GM13976 (cell line): ENCODE data around the gene MAPKAPK2.

ENCODE experiments used
- DNase-seq: peaks from one replicate; pipeline ENCODE4 v3.0.0; 2012; ENCODE audit warnings: low spot score
- in situ Hi-C: fragments of 300-500 bp; cut with MboI; formaldehyde crosslinking; loops from one replicate; pipeline ENCODE4 v1.12.0; 2022; ENCODE audit warnings: low sequenced_read_pairs, mixed read lengths, inconsistent platforms; ENCODE audit not compliant: unreplicated experiment
- TF ChIP-seq, protein P1 (sequence below): IDR thresholded peaks from 2 replicates; pipeline ENCODE4 v1.5.1; 2012; ENCODE audit warnings: borderline replicate concordance, mild to moderate bottlenecking; ENCODE audit not compliant: insufficient read depth; ENCODE audit errors: extremely low read depth, missing control alignments, control extremely low read depth

MAPKAPK2 gene

DNA sequence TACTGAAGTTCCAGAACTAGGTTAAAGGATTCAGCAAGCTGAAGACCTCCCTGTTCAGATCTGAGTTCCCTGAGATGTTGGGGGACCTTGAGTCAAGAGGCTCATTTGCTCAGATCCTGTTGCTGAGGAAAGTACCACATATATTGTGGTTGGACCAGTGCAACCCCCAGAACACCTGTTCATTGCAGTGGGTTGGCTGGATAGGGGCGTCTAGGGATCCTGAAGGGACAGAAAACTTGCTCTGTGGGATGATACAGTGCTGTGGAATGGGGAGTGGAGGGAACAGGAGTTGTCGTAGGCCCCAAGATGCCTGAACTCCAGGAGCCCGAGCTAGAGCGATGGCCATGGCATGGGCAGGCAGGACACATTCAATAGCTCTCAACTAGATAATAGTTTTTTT lies 24.6 kb upstream of the MAPKAPK2 start:
- in situ Hi-C loops, result no loop called here
- DNase-seq, result no peak
- TF ChIP-seq, protein P1, sequence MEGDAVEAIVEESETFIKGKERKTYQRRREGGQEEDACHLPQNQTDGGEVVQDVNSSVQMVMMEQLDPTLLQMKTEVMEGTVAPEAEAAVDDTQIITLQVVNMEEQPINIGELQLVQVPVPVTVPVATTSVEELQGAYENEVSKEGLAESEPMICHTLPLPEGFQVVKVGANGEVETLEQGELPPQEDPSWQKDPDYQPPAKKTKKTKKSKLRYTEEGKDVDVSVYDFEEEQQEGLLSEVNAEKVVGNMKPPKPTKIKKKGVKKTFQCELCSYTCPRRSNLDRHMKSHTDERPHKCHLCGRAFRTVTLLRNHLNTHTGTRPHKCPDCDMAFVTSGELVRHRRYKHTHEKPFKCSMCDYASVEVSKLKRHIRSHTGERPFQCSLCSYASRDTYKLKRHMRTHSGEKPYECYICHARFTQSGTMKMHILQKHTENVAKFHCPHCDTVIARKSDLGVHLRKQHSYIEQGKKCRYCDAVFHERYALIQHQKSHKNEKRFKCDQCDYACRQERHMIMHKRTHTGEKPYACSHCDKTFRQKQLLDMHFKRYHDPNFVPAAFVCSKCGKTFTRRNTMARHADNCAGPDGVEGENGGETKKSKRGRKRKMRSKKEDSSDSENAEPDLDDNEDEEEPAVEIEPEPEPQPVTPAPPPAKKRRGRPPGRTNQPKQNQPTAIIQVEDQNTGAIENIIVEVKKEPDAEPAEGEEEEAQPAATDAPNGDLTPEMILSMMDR, result no peak

DNA sequence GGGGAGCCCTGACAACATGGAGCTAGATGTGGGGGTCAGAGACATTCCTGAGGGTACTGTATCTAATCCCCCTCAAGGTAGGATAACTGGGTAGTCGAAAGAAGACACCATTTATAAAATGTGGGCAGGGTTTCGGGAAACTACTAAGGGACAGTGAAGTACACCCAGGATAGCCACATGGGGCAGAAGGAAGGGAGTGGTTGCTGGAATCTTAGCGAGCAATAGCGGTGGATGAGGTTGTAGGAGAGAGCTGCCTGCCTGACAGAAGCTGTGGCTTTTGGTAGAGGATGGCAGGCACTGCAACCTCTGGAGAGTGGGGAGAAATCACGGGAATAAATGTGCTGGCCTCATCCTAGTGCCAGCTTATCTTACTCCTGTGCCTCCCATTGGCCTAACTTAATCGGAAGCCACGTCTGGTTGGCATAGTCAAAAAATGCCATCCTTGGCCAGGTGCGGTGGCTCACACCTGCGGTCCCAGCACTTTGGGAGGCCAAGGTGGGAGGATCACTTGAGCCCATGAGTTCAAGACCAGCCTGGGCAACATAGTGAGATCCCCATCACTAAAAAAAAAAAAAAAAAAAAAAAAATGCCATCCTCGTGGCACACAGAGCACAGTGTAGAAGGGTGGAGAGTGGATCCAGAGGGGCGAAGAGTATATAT lies 23.4 kb upstream of the MAPKAPK2 start:
- DNase-seq, result no peak
- in situ Hi-C loops, result no loop called here
- TF ChIP-seq, protein P1, result no peak

DNA sequence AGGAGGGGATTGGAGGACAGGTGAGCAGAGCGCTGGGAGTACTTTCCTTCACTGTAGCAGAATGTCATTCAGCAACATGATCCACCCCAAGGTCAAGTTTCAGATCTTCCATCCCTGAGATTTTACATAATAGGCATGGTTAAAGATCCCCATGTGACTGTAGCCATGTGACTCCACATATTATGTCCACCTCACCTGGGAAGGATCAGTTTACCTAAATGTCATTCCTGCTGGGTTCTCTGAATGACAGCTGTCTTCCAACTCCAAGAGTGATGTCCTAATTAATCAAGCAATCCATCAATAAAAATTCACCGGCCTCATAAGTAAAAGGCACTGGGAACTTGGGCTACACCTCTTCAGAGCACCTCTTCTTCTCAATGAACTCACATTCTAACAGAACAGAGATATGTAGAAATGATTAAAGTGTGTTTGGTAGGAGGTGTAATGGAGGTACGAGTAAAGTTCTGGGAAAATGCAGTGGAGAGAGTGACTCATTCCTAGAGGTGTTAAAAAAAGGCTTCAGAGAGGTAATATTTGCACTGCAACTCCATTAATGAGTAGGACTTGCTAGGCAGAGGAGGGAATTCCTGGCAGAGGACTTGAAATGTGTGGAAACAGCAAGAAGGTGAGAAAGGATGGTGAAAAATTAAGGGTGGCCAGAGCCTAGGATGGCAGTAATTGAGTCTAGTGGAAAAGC lies 22.2 kb upstream of the MAPKAPK2 start:
- in situ Hi-C loops, result no loop called here
- no peak for DNase-seq
- TF ChIP-seq, protein P1, result no peak

DNA sequence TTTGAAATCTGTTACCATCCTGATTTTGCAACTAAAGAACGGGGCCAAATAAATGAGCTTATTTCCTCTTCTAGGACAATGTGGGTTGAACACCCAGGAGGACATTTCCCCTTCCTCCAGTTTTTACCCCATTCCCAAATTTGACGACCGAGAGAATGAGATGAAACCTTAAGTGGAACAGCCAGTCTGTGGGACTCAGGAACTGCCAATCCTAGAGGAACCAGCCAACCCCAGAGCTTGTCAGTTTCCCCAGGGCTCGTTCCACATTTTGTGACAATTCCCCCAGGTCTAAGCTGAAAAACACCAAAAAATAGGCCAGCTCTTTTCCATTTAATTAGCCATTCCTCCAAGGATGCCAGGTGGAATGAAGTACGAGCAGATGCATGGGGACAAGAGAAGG lies 21.3 kb upstream of the MAPKAPK2 start:
- TF ChIP-seq, protein P1, result no peak
- in situ Hi-C loops, result no loop called here
- DNase-seq, result no peak

DNA sequence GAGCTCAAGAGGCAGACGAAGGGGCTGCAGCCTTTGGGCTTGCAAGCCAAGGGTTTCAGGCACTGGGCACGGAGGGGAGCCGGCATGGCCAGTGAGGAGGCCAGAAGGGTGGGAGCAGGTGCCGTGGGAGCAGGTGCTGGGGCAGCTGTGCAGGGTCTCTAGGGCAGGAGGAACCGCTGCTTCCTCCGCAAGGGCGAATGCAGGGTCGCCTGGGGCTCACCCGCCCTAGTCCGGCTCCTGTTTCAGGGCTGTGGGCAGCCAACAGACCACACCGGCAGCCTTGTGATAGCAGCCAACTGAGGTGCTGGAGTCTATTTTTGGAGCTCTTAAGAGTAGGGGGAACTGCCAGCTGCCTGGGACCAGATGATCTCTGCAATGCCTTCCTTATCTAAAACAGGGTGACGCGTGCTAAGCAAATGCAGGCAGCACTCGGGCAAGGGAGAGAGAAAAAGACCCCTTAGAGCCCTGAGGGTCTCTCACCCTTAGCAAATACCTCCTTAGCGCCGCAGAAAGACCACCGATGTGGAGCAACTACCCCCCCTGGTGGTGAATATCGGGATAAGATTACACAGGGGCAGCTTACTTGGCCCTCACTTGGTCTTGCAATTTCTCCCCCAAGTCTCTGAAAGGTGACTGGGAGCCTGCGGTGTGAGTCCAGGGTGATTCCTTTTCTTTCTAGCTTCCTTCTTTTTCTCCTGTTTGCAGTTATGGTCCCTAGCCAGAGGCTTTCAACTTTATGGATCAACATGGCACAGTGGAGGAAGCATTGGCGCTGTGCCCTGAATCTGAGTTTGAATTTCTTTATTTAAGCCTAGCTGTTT lies 20.7 kb upstream of the MAPKAPK2 start:
- peak; percentile 80 for DNase-seq
- in situ Hi-C loops, result no loop called here
- TF ChIP-seq, protein P1, result peak; percentile 83

DNA sequence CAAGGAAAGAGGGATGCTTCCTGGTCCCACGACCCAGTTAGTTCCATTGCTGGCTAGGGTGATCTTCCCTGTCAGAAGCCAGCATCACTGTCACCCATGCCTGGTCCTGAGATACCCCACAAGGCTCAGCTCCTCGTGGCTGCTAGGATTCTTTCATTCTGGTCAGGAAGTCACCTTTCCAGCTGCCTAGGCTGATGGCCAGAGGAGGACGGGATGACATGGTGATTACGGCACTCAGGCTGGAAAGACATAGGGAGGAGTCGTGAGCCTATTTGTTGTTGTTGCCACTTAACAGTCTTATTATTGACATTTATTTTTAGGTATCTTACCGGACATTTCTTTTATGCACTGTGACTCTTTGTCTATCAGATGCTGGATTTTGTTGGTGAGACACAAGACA lies 20.0 kb upstream of the MAPKAPK2 start:
- in situ Hi-C loops, result no loop called here

More for the DNA sequence above, 20.0 kb upstream of the MAPKAPK2 start:
- TF ChIP-seq, protein P1, result no peak
- DNase-seq, result no peak
